B cell (primary cell): ENCODE measurements around the gene DENND2A.

Experiments used
- EZH2 ChIP-seq: IDR thresholded peaks from 2 replicates; pipeline ENCODE4 v1.6.1; 2012; ENCODE audit warnings: borderline replicate concordance, low read depth, mild to moderate bottlenecking, moderate library complexity, low read length; ENCODE audit not compliant: insufficient read depth, poor library complexity, severe bottlenecking
- TF ChIP-seq, protein P1 (sequence below): fragments of 200-600 bp; IDR thresholded peaks from one replicate; pipeline ENCODE4 v1.8.0; 2022; ENCODE audit warnings: antibody characterized with exemption, mild to moderate bottlenecking

DNA sequence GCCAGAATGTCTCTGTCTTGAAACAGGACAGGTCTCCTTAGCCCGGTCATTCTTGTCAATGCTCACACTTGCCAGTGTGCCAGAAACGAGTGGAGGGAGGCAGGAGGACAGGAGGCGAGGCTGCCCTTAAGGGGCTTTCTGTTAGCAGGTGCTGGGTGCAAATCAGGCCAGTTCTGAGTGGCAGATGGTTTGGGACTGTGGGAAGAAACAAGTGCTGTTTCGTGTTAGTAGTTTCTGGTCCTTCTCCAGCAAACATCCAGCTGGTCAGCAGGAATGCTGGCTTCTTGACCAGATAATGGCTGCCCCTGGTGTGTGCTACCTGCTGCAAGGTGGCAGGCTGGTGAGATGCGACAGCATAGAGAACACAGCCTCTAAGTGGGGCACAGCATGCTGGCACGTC, 47.7 kb upstream of the DENND2A start:
- TF ChIP-seq, protein P1, sequence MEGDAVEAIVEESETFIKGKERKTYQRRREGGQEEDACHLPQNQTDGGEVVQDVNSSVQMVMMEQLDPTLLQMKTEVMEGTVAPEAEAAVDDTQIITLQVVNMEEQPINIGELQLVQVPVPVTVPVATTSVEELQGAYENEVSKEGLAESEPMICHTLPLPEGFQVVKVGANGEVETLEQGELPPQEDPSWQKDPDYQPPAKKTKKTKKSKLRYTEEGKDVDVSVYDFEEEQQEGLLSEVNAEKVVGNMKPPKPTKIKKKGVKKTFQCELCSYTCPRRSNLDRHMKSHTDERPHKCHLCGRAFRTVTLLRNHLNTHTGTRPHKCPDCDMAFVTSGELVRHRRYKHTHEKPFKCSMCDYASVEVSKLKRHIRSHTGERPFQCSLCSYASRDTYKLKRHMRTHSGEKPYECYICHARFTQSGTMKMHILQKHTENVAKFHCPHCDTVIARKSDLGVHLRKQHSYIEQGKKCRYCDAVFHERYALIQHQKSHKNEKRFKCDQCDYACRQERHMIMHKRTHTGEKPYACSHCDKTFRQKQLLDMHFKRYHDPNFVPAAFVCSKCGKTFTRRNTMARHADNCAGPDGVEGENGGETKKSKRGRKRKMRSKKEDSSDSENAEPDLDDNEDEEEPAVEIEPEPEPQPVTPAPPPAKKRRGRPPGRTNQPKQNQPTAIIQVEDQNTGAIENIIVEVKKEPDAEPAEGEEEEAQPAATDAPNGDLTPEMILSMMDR: no peak
- no peak for TF ChIP-seq EZH2
